Nephron (organoid): Measurements from ENCODE around the gene CNTNAP2.
A peak's percentile ranks its signal among the peaks of the same experiment; 100 is the strongest.

ENCODE experiments used
- H3K27ac Mint-ChIP-seq, 3 experiments: 2 replicates each; pipeline ENCODE4 v1.8.0; 2020; ENCODE audit warnings: mixed read lengths in 3 of 3, mild to moderate bottlenecking in 2 of 3, moderate library complexity in 1 of 3
- H3K27me3 Mint-ChIP-seq: 2 replicates; pipeline ENCODE4 v1.8.0; 2021; ENCODE audit warnings: low read depth, mild to moderate bottlenecking, moderate library complexity, mixed read lengths
- H3K36me3 Mint-ChIP-seq: 2 replicates; pipeline ENCODE4 v1.8.0; 2020; ENCODE audit warnings: low read depth, mixed read lengths
- H3K4me1 Mint-ChIP-seq: 2 replicates; pipeline ENCODE4 v1.8.0; 2020; ENCODE audit warnings: mixed read lengths
- H3K4me3 Mint-ChIP-seq, 3 experiments: 2 replicates each; pipeline ENCODE4 v1.8.0; 2020; ENCODE audit warnings: mild to moderate bottlenecking in 3 of 3, mixed read lengths in 3 of 3, moderate library complexity in 2 of 3
- H3K9me3 Mint-ChIP-seq: 2 replicates; pipeline ENCODE4 v1.8.0; 2020; ENCODE audit warnings: mixed read lengths
- TF ChIP-seq, protein P1 (sequence below), 3 experiments: fragments of 200-600 bp; sonication (generic); IDR thresholded peaks; one replicate each; pipeline ENCODE4 v1.5.0; 2021; ENCODE audit warnings: antibody characterized with exemption in 3 of 3; ENCODE audit not compliant: unreplicated experiment in 3 of 3

The CNTNAP2 gene

DNA sequence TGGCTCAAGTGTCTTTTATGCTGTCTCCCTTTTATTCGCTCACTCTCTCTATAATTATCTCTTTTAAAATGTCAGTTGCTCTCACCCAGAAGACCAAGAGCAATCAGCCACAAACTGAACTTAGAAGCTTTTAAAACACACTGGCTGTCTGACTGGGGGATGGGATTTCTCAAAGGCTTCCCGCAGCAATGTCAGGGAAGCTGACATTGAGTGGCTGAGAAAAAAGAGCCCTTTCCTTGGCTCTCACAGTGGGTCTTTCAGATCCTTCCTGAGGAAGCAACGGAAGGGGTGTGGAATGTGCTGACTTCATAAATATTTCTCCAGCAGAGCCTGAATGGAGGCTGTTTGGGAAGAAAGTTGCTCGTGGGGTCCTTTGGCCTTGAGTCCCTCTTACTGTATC is 2028.2 kb downstream of the CNTNAP2 start:
- TF ChIP-seq, protein P1, sequence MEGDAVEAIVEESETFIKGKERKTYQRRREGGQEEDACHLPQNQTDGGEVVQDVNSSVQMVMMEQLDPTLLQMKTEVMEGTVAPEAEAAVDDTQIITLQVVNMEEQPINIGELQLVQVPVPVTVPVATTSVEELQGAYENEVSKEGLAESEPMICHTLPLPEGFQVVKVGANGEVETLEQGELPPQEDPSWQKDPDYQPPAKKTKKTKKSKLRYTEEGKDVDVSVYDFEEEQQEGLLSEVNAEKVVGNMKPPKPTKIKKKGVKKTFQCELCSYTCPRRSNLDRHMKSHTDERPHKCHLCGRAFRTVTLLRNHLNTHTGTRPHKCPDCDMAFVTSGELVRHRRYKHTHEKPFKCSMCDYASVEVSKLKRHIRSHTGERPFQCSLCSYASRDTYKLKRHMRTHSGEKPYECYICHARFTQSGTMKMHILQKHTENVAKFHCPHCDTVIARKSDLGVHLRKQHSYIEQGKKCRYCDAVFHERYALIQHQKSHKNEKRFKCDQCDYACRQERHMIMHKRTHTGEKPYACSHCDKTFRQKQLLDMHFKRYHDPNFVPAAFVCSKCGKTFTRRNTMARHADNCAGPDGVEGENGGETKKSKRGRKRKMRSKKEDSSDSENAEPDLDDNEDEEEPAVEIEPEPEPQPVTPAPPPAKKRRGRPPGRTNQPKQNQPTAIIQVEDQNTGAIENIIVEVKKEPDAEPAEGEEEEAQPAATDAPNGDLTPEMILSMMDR (IDR thresholded peaks at IDR 0.05; ENCODE audit: unreplicated experiment in 3 of 3), result no peak

DNA sequence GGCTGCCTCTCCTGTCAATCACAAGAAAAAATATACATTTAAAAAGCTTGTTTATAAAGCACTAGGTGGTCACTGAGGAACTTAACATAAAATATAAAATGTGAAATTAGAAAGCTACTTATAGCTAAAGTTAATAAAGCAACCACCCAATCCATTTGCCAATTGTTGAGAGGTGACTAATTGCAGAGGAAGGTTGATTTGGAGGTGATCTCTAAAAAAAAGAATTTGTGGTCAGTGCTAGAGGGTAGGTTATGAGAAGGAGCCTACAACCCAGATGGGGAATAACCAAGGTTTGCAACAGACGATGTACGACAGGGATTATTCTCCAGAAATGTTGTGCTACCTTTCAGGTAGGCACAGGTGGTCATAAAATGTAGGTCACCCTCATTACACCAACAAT is 2029.7 kb downstream of the CNTNAP2 start:
- no peaks in the 10 kb centered on the region for H3K27me3 Mint-ChIP-seq
- no peaks in the 10 kb centered on the region for H3K36me3 Mint-ChIP-seq
- H3K27ac Mint-ChIP-seq, result no peak overlapping the region
- H3K9me3 Mint-ChIP-seq, result peaks cover 2% of the 10 kb centered on the region
- TF ChIP-seq, protein P1 (IDR thresholded peaks at IDR 0.05; ENCODE audit: unreplicated experiment in 3 of 3), result no peak
- peaks cover 7% of the 10 kb centered on the region for H3K4me1 Mint-ChIP-seq
- H3K4me3 Mint-ChIP-seq, result no peak overlapping the region

More for the DNA sequence above, 2028.2 kb downstream of the CNTNAP2 start:
- Mint-ChIP-seq H3K4me1 (peaks cover 7% of the 10 kb centered on the region), H3K9me3 (peaks cover 2% of the 10 kb centered on the region), H3K27ac (peak overlapping the region; percentile 18 to 59 (median 46)), H3K36me3 (no peaks in the 10 kb centered on the region), H3K4me3 (no peak overlapping the region), H3K27me3 (no peaks in the 10 kb centered on the region)

DNA sequence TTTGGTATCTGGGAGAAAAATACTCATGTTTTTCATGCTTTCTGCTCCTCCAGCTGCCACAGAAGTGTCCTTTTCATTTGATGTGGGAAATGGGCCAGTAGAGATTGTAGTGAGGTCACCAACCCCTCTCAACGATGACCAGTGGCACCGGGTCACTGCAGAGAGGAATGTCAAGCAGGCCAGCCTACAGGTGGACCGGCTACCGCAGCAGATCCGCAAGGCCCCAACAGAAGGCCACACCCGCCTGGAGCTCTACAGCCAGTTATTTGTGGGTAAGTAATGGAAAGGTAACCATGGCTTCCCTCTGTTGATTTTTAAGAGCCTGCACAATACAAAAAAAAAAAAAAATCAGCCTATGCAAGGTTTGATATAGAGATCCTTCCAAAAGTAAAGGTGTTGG is 2030.8 kb downstream of the CNTNAP2 start:
- Mint-ChIP-seq H3K27me3 (no peaks in the 10 kb centered on the region), H3K9me3 (peaks cover 9% of the 10 kb centered on the region), H3K27ac (no peak overlapping the region), H3K4me3 (no peak overlapping the region), H3K4me1 (peaks cover 5% of the 10 kb centered on the region), H3K36me3 (no peaks in the 10 kb centered on the region)
- TF ChIP-seq, protein P1 (IDR thresholded peaks at IDR 0.05; ENCODE audit: unreplicated experiment in 3 of 3), result no peak

DNA sequence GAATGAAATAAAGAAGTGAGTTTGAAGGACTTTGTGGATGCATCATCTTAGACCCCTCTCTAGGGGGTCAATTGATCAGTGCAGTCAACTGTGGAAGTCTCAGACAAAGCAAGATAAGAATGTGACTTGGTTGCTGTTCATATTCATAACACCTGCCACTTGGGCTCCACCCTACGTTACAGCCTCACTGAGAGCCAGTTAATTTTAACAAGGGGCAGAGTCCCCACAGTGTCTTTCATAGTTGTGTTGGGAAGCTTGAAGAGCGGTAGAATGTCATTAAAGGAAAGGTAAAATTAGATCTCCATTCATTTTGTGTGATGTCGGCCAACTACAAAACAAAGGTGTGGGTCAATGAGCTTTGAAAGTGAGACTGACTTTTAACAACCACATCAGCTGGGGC is 2031.9 kb downstream of the CNTNAP2 start:
- no peak overlapping the region for H3K4me3 Mint-ChIP-seq
- TF ChIP-seq, protein P1 (IDR thresholded peaks at IDR 0.05; ENCODE audit: unreplicated experiment in 3 of 3), result no peak
- H3K9me3 Mint-ChIP-seq, result peaks cover 9% of the 10 kb centered on the region
- H3K27ac Mint-ChIP-seq, result no peak overlapping the region
- peaks cover 6% of the 10 kb centered on the region for H3K4me1 Mint-ChIP-seq
- no peaks in the 10 kb centered on the region for H3K27me3 Mint-ChIP-seq
- no peaks in the 10 kb centered on the region for H3K36me3 Mint-ChIP-seq

DNA sequence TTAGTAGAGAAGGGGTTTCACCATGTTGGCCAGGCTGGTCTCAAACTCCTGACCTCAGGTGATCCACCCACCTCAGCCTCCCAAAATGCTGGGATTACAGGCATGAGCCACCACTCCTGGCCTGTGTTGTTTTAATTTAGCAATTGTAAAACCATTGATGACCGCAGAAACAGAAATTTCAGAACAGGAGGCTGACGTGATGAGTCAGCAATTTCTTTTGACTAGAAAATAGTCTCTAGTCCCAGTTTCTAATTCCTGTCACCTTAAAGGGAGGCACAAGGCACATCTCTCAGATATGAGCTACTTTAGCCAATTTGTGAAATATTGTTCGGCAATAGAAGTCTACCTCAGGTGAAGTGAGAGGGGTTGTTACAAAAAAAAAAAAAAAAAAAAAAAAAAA is 2033.1 kb downstream of the CNTNAP2 start:
- no peak overlapping the region for H3K27ac Mint-ChIP-seq

DNA sequence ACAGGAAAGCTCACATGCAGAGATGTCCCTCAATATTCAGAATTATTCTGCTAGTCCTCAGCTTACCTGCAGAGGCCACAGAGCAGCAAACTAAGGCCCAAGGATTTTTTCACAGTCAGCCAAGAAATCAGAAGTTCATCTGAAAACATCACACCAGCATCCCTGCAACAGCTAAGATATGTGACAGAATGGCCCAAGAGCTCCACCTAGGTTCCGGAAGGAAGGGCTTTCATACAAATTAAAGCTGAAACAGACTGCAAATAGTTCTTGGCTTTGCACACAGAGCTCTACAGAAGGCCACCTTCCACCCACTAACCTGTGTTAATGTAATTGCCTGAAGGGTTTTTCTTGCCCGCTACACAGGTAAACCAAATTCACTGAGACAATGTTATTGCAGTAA is 2035.2 kb downstream of the CNTNAP2 start:
- Mint-ChIP-seq H3K4me1 (peaks cover 31% of the 10 kb centered on the region), H3K9me3 (peaks cover 9% of the 10 kb centered on the region), H3K27ac (peak overlapping the region in 2 of 3 experiments; percentile 67 to 74), H3K36me3 (no peaks in the 10 kb centered on the region), H3K27me3 (no peaks in the 10 kb centered on the region), H3K4me3 (no peak overlapping the region)
- TF ChIP-seq, protein P1 (IDR thresholded peaks at IDR 0.05; ENCODE audit: unreplicated experiment in 3 of 3), result no peak

More for the DNA sequence above, 2033.1 kb downstream of the CNTNAP2 start:
- TF ChIP-seq, protein P1 (IDR thresholded peaks at IDR 0.05; ENCODE audit: unreplicated experiment in 3 of 3), result no peak
- Mint-ChIP-seq H3K4me1 (peaks cover 17% of the 10 kb centered on the region), H3K4me3 (no peak overlapping the region), H3K27me3 (no peaks in the 10 kb centered on the region), H3K36me3 (no peaks in the 10 kb centered on the region), H3K9me3 (peaks cover 9% of the 10 kb centered on the region)
